Thymus (tissue), 11 donors: Measurements from ENCODE around the gene SLCO1B3. TPM values are rescaled to one million over a fixed set of nuclear protein-coding genes. Genes with fewer than 3 reads are reported as not detected.

Experiments used
- DNase-seq, 9 donors: peaks; one replicate each; pipeline ENCODE4 v3.0.0-alpha.2; 2013; ENCODE audit warnings: low spot score in 9 of 9, low read depth in 6 of 9, missing footprints in 1 of 9
- H3K27ac ChIP-seq, 2 donors: one replicate each; pipeline ENCODE4 v1.5.1; 2013; ENCODE audit warnings: control low read depth in 1 of 2, low read depth in 1 of 2, low read length in 1 of 2, mild to moderate bottlenecking in 1 of 2, moderate library complexity in 1 of 2
- H3K27me3 ChIP-seq, 2 donors: one replicate each; pipeline ENCODE4 v1.5.1; 2013; ENCODE audit warnings: low read length in 1 of 2; ENCODE audit not compliant: control insufficient read depth in 2 of 2, insufficient read depth in 1 of 2
- H3K36me3 ChIP-seq, 2 donors: one replicate each; pipeline ENCODE4 v1.5.1; 2013; ENCODE audit warnings: low read length in 1 of 2, mild to moderate bottlenecking in 1 of 2, moderate library complexity in 1 of 2; ENCODE audit not compliant: control insufficient read depth in 2 of 2, insufficient read depth in 2 of 2
- H3K4me1 ChIP-seq, 2 donors: one replicate each; pipeline ENCODE4 v1.5.1; 2013; ENCODE audit warnings: low read length in 2 of 2; ENCODE audit not compliant: control insufficient read depth in 2 of 2, insufficient read depth in 2 of 2
- H3K4me3 ChIP-seq, 2 donors: one replicate each; pipeline ENCODE4 v1.5.1; 2013; ENCODE audit warnings: low read length in 2 of 2, control low read depth in 1 of 2, mild to moderate bottlenecking in 1 of 2
- H3K9me3 ChIP-seq, 2 donors: one replicate each; pipeline ENCODE4 v1.5.1; 2013; ENCODE audit warnings: low read length in 1 of 2, mild to moderate bottlenecking in 1 of 2; ENCODE audit not compliant: control insufficient read depth in 2 of 2, insufficient read depth in 1 of 2
- WGBS: extraction: QIAGEN DNeasy Blood & Tissue Kit; methylation state at CpG from one replicate; pipeline ENCODE4 v1.1.7; 2013; 5-methylcytosine and 5-hydroxymethylcytosine counted together
- polyA plus RNA-seq: library from polyadenylated mRNA; stranded (reverse); fragments of 200-250 nt; gene quantifications from one replicate; pipeline ENCODE4 v1.2.3, GENCODE V29; 2013
- total RNA-seq: library from RNA; stranded (reverse); fragments of 120-200 nt; gene quantifications from one replicate; pipeline ENCODE4 v1.2.4, GENCODE V29; 2013
- donor health status: healthy.

The SLCO1B3 gene
- total and polyA plus RNA-seq, 2 donors = 0.11 TPM; not detected in 1

GRCh38 chr12:20805921-20806320, 4.6 kb upstream of the SLCO1B3 start:
- Histone ChIP-seq H3K27me3 (no peaks in the 10 kb centered on the region), H3K27ac (no peak overlapping the region), H3K9me3 (peaks cover 0 to 5% of the 10 kb centered on the region in 2 donors), H3K4me3 (no peak overlapping the region), H3K4me1 (no peaks in the 10 kb centered on the region), H3K36me3 (no peaks in the 10 kb centered on the region)
- 33% methylated on average over 1 of the region's 1 CpG for WGBS
- DNase-seq = no peak

- WGBS = 98% methylated on average over 51 of the region's 51 CpGs
- H3K9me3 ChIP-seq = peaks cover 0 to 5% of the 10 kb centered on the region in 2 donors
- no peak for DNase-seq
Measured at GRCh38 chr12:20807192-20808080, 3.1 kb upstream of the SLCO1B3 start.

GRCh38 chr12:20808521-20808920, 2.0 kb upstream of the SLCO1B3 start:
- 27% methylated on average over 1 of the region's 1 CpG for WGBS
- Histone ChIP-seq H3K4me3 (no peak overlapping the region), H3K27ac (no peak overlapping the region), H3K27me3 (no peaks in the 10 kb centered on the region), H3K9me3 (peaks cover 0 to 5% of the 10 kb centered on the region in 2 donors), H3K36me3 (no peaks in the 10 kb centered on the region), H3K4me1 (no peaks in the 10 kb centered on the region)
- no peak for DNase-seq

More at GRCh38 chr12:20807192-20808080, 3.1 kb upstream of the SLCO1B3 start:
- no peaks in the 10 kb centered on the region for H3K36me3 ChIP-seq
- no peaks in the 10 kb centered on the region for H3K27me3 ChIP-seq
- H3K27ac ChIP-seq = no peak overlapping the region
- no peak overlapping the region for H3K4me3 ChIP-seq
- no peaks in the 10 kb centered on the region for H3K4me1 ChIP-seq

- no peak for DNase-seq
- Histone ChIP-seq H3K9me3 (peaks cover 0 to 3% of the 10 kb centered on the region in 2 donors), H3K36me3 (no peaks in the 10 kb centered on the region), H3K27me3 (no peaks in the 10 kb centered on the region), H3K4me3 (no peak overlapping the region), H3K27ac (no peak overlapping the region), H3K4me1 (no peaks in the 10 kb centered on the region)
- WGBS = 95% methylated on average over 2 of the region's 2 CpGs
Measured at GRCh38 chr12:20815574-20815973, 5.1 kb downstream of the SLCO1B3 start.

GRCh38 chr12:20822415-20822814, 11.9 kb downstream of the SLCO1B3 start:
- Histone ChIP-seq H3K27ac (no peak overlapping the region), H3K27me3 (no peaks in the 10 kb centered on the region), H3K9me3 (peaks cover 0 to 3% of the 10 kb centered on the region in 2 donors), H3K36me3 (no peaks in the 10 kb centered on the region), H3K4me3 (no peak overlapping the region), H3K4me1 (no peaks in the 10 kb centered on the region)
- WGBS = 96% methylated on average over 6 of the region's 6 CpGs
- DNase-seq = no peak

- Histone ChIP-seq H3K27me3 (no peaks in the 10 kb centered on the region), H3K4me3 (no peak overlapping the region), H3K27ac (no peak overlapping the region), H3K36me3 (no peaks in the 10 kb centered on the region), H3K9me3 (no peaks in the 10 kb centered on the region), H3K4me1 (no peaks in the 10 kb centered on the region)
- no peak for DNase-seq
- 72% methylated on average over 4 of the region's 4 CpGs for WGBS
Measured at GRCh38 chr12:20822925-20823324, 12.4 kb downstream of the SLCO1B3 start.

- Histone ChIP-seq H3K4me1 (no peaks in the 10 kb centered on the region), H3K4me3 (no peak overlapping the region), H3K9me3 (peaks cover 0 to 5% of the 10 kb centered on the region in 2 donors), H3K27ac (no peak overlapping the region), H3K27me3 (no peaks in the 10 kb centered on the region), H3K36me3 (no peaks in the 10 kb centered on the region)
- WGBS = 95% methylated on average over 3 of the region's 3 CpGs
- no peak for DNase-seq
Measured at GRCh38 chr12:20829919-20830318, 19.4 kb downstream of the SLCO1B3 start.

- H3K27ac ChIP-seq = no peak overlapping the region
- WGBS = 88% methylated on average over 1 of the region's 1 CpG
Measured at GRCh38 chr12:20830456-20830855, 20.0 kb downstream of the SLCO1B3 start.

GRCh38 chr12:20832911-20833310, 22.4 kb downstream of the SLCO1B3 start:
- Histone ChIP-seq H3K4me1 (no peaks in the 10 kb centered on the region), H3K27ac (no peak overlapping the region), H3K36me3 (no peaks in the 10 kb centered on the region), H3K27me3 (no peaks in the 10 kb centered on the region), H3K9me3 (peaks cover 0 to 8% of the 10 kb centered on the region in 2 donors), H3K4me3 (no peak overlapping the region)
- 96% methylated on average over 4 of the region's 4 CpGs for whole genome bisulfite sequencing
- DNase-seq = no peak

More at GRCh38 chr12:20830456-20830855, 20.0 kb downstream of the SLCO1B3 start:
- Histone ChIP-seq H3K27me3 (no peaks in the 10 kb centered on the region), H3K4me1 (no peaks in the 10 kb centered on the region), H3K4me3 (no peak overlapping the region), H3K9me3 (peaks cover 0 to 8% of the 10 kb centered on the region in 2 donors), H3K36me3 (no peaks in the 10 kb centered on the region)
- no peak for DNase-seq
